ENCODE measurements around the gene RANBP3L. TPM values are rescaled to one million over a fixed set of nuclear protein-coding genes. Genes with fewer than 3 reads are reported as not detected.

Gene RANBP3L
- total and polyA plus RNA-seq, 9 of the 15 experiments (the other 6 are each of a cell fraction or from before 2014, with no cell fraction given): 0.01 to 0.06 TPM; not detected in 7

GRCh38 chr5:36215910-36216309 lies 85.8 kb downstream of the RANBP3L start (continued):
- TF ChIP-seq, protein P1, sequence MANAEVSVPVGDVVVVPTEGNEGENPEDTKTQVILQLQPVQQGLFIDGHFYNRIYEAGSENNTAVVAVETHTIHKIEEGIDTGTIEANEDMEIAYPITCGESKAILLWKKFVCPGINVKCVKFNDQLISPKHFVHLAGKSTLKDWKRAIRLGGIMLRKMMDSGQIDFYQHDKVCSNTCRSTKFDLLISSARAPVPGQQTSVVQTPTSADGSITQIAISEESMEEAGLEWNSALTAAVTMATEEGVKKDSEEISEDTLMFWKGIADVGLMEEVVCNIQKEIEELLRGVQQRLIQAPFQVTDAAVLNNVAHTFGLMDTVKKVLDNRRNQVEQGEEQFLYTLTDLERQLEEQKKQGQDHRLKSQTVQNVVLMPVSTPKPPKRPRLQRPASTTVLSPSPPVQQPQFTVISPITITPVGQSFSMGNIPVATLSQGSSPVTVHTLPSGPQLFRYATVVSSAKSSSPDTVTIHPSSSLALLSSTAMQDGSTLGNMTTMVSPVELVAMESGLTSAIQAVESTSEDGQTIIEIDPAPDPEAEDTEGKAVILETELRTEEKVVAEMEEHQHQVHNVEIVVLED (CRISPR knock-in tag; IDR thresholded peaks at IDR 0.05): no peak
- TF ChIP-seq GATAD2A (IDR thresholded peaks at IDR 0.05): no peak
- no peak for TF ChIP-seq GTF3C2 (IDR thresholded peaks at IDR 0.05; ENCODE audit: borderline replicate concordance, extremely low read depth, insufficient read length)
- TF ChIP-seq, protein P2, sequence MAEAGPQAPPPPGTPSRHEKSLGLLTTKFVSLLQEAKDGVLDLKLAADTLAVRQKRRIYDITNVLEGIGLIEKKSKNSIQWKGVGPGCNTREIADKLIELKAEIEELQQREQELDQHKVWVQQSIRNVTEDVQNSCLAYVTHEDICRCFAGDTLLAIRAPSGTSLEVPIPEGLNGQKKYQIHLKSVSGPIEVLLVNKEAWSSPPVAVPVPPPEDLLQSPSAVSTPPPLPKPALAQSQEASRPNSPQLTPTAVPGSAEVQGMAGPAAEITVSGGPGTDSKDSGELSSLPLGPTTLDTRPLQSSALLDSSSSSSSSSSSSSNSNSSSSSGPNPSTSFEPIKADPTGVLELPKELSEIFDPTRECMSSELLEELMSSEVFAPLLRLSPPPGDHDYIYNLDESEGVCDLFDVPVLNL (CRISPR knock-in tag; IDR thresholded peaks at IDR 0.05; ENCODE audit: low read depth): no peak

Data from K562 (cell line).